IgD-negative memory B cell (primary cell): Measurements from ENCODE around the gene GNAT1. TPM values are rescaled to one million over a fixed set of nuclear protein-coding genes. Genes with fewer than 3 reads are reported as not detected.

Experiments used
- H3K27ac Mint-ChIP-seq, 3 donors: one replicate each; pipeline ENCODE4 v1.8.0; 2020 to 2022; ENCODE audit warnings: mild to moderate bottlenecking in 3 of 3, mixed read lengths in 3 of 3, moderate library complexity in 1 of 3
- H3K27me3 Mint-ChIP-seq: one replicate; pipeline ENCODE4 v1.8.0; 2021; ENCODE audit warnings: mixed read lengths
- H3K36me3 Mint-ChIP-seq: one replicate; pipeline ENCODE4 v1.8.0; 2020; ENCODE audit warnings: mild to moderate bottlenecking, mixed read lengths
- H3K4me1 Mint-ChIP-seq, 3 donors: one replicate each; pipeline ENCODE4 v1.8.0; 2020 to 2022; ENCODE audit warnings: mixed read lengths in 3 of 3, mild to moderate bottlenecking in 1 of 3
- H3K4me3 Mint-ChIP-seq, 4 donors: one replicate each; pipeline ENCODE4 v1.8.0; 2020 to 2022; ENCODE audit warnings: mild to moderate bottlenecking in 4 of 4, mixed read lengths in 4 of 4, moderate library complexity in 3 of 4
- H3K9me3 Mint-ChIP-seq, 3 donors: one replicate each; pipeline ENCODE4 v1.8.0; 2020 to 2021; ENCODE audit warnings: mixed read lengths in 3 of 3, mild to moderate bottlenecking in 1 of 3
- polyA plus RNA-seq: library from polyadenylated mRNA; unstranded; fragments of 300-500 nt; fragmentation: Illumina TruSeq; gene quantifications from one replicate; pipeline ENCODE4 v1.2.3, GENCODE V29; 2021

Gene GNAT1
- polyA plus RNA-seq, 1 donor from 2014 or later = not detected

GRCh38 chr3:50156549-50157493, 34.6 kb upstream of the GNAT1 start:
- Mint-ChIP-seq H3K36me3 (no peaks in the 10 kb centered on the region), H3K27me3 (peaks cover 17% of the 10 kb centered on the region), H3K4me3 (peak overlapping the region in 1 of 4 donors; percentile 4), H3K27ac (no peak overlapping the region), H3K4me1 (peaks cover 0 to 7% (median 2%) of the 10 kb centered on the region in 3 donors), H3K9me3 (no peaks in the 10 kb centered on the region)

- H3K4me3 Mint-ChIP-seq = no peak overlapping the region
- H3K27ac Mint-ChIP-seq = no peak overlapping the region
- no peaks in the 10 kb centered on the region for H3K36me3 Mint-ChIP-seq
- H3K27me3 Mint-ChIP-seq = peaks cover 17% of the 10 kb centered on the region
- no peaks in the 10 kb centered on the region for H3K9me3 Mint-ChIP-seq
- H3K4me1 Mint-ChIP-seq = peaks cover 0 to 7% (median 2%) of the 10 kb centered on the region in 3 donors
Measured at GRCh38 chr3:50157827-50158529, 33.4 kb upstream of the GNAT1 start.

- H3K27ac Mint-ChIP-seq = no peak overlapping the region
- peaks cover 13% of the 10 kb centered on the region for H3K27me3 Mint-ChIP-seq
- no peaks in the 10 kb centered on the region for H3K9me3 Mint-ChIP-seq
- H3K36me3 Mint-ChIP-seq = no peaks in the 10 kb centered on the region
- no peak overlapping the region for H3K4me3 Mint-ChIP-seq
- peaks cover 0 to 7% (median 2%) of the 10 kb centered on the region in 3 donors for H3K4me1 Mint-ChIP-seq
Measured at GRCh38 chr3:50158530-50159146, 32.8 kb upstream of the GNAT1 start.

GRCh38 chr3:50160561-50160983, 30.8 kb upstream of the GNAT1 start:
- Mint-ChIP-seq H3K9me3 (no peaks in the 10 kb centered on the region), H3K4me3 (no peak overlapping the region), H3K27ac (no peak overlapping the region), H3K4me1 (peaks cover 0 to 3% (median 0%) of the 10 kb centered on the region in 3 donors), H3K27me3 (peaks cover 7% of the 10 kb centered on the region), H3K36me3 (no peaks in the 10 kb centered on the region)

- Mint-ChIP-seq H3K9me3 (no peaks in the 10 kb centered on the region), H3K36me3 (no peaks in the 10 kb centered on the region), H3K27me3 (no peaks in the 10 kb centered on the region), H3K27ac (no peak overlapping the region), H3K4me3 (no peak overlapping the region), H3K4me1 (no peaks in the 10 kb centered on the region)
Measured at GRCh38 chr3:50161320-50161719, 30.1 kb upstream of the GNAT1 start.

GRCh38 chr3:50162034-50162883, 29.2 kb upstream of the GNAT1 start:
- no peak overlapping the region for H3K4me3 Mint-ChIP-seq
- H3K27ac Mint-ChIP-seq = no peak overlapping the region
- H3K9me3 Mint-ChIP-seq = no peaks in the 10 kb centered on the region
- H3K27me3 Mint-ChIP-seq = no peaks in the 10 kb centered on the region
- no peaks in the 10 kb centered on the region for H3K36me3 Mint-ChIP-seq
- H3K4me1 Mint-ChIP-seq = no peaks in the 10 kb centered on the region

GRCh38 chr3:50163572-50164455, 27.6 kb upstream of the GNAT1 start:
- no peak overlapping the region for H3K27ac Mint-ChIP-seq

GRCh38 chr3:50164481-50164880, 26.9 kb upstream of the GNAT1 start:
- H3K4me1 Mint-ChIP-seq = no peaks in the 10 kb centered on the region
- no peaks in the 10 kb centered on the region for H3K9me3 Mint-ChIP-seq
- H3K27me3 Mint-ChIP-seq = peaks cover 4% of the 10 kb centered on the region
- H3K27ac Mint-ChIP-seq = no peak overlapping the region
- H3K36me3 Mint-ChIP-seq = peaks cover 3% of the 10 kb centered on the region
- H3K4me3 Mint-ChIP-seq = no peak overlapping the region

More at GRCh38 chr3:50163572-50164455, 27.6 kb upstream of the GNAT1 start:
- Mint-ChIP-seq H3K36me3 (peaks cover 3% of the 10 kb centered on the region), H3K4me3 (no peak overlapping the region), H3K4me1 (no peaks in the 10 kb centered on the region), H3K27me3 (peaks cover 4% of the 10 kb centered on the region), H3K9me3 (no peaks in the 10 kb centered on the region)

- no peaks in the 10 kb centered on the region for H3K4me1 Mint-ChIP-seq
- no peak overlapping the region for H3K4me3 Mint-ChIP-seq
- no peak overlapping the region for H3K27ac Mint-ChIP-seq
- no peaks in the 10 kb centered on the region for H3K9me3 Mint-ChIP-seq
- H3K36me3 Mint-ChIP-seq = peaks cover 3% of the 10 kb centered on the region
- H3K27me3 Mint-ChIP-seq = peaks cover 5% of the 10 kb centered on the region
Measured at GRCh38 chr3:50164984-50165909, 26.2 kb upstream of the GNAT1 start.

- H3K9me3 Mint-ChIP-seq = no peaks in the 10 kb centered on the region
- no peak overlapping the region for H3K27ac Mint-ChIP-seq
- H3K4me1 Mint-ChIP-seq = no peaks in the 10 kb centered on the region
Measured at GRCh38 chr3:50165910-50166538, 25.4 kb upstream of the GNAT1 start.

GRCh38 chr3:50166620-50167019, 24.8 kb upstream of the GNAT1 start:
- no peak overlapping the region for H3K27ac Mint-ChIP-seq
- no peaks in the 10 kb centered on the region for H3K4me1 Mint-ChIP-seq

More at GRCh38 chr3:50165910-50166538, 25.4 kb upstream of the GNAT1 start:
- Mint-ChIP-seq H3K36me3 (peaks cover 3% of the 10 kb centered on the region), H3K4me3 (no peak overlapping the region), H3K27me3 (peaks cover 5% of the 10 kb centered on the region)

GRCh38 chr3:50167069-50167840, 24.2 kb upstream of the GNAT1 start:
- H3K9me3 Mint-ChIP-seq = no peaks in the 10 kb centered on the region
- no peak overlapping the region for H3K4me3 Mint-ChIP-seq
- peak overlapping the region in 1 of 3 donors; percentile 80 for H3K27ac Mint-ChIP-seq
- H3K27me3 Mint-ChIP-seq = peaks cover 5% of the 10 kb centered on the region
- H3K36me3 Mint-ChIP-seq = peaks cover 3% of the 10 kb centered on the region
- no peaks in the 10 kb centered on the region for H3K4me1 Mint-ChIP-seq

More at GRCh38 chr3:50166620-50167019, 24.8 kb upstream of the GNAT1 start:
- Mint-ChIP-seq H3K4me3 (no peak overlapping the region), H3K36me3 (peaks cover 3% of the 10 kb centered on the region), H3K27me3 (peaks cover 5% of the 10 kb centered on the region), H3K9me3 (no peaks in the 10 kb centered on the region)
